ENCODE data around the gene MAPK8IP3.

The MAPK8IP3 gene

DNA sequence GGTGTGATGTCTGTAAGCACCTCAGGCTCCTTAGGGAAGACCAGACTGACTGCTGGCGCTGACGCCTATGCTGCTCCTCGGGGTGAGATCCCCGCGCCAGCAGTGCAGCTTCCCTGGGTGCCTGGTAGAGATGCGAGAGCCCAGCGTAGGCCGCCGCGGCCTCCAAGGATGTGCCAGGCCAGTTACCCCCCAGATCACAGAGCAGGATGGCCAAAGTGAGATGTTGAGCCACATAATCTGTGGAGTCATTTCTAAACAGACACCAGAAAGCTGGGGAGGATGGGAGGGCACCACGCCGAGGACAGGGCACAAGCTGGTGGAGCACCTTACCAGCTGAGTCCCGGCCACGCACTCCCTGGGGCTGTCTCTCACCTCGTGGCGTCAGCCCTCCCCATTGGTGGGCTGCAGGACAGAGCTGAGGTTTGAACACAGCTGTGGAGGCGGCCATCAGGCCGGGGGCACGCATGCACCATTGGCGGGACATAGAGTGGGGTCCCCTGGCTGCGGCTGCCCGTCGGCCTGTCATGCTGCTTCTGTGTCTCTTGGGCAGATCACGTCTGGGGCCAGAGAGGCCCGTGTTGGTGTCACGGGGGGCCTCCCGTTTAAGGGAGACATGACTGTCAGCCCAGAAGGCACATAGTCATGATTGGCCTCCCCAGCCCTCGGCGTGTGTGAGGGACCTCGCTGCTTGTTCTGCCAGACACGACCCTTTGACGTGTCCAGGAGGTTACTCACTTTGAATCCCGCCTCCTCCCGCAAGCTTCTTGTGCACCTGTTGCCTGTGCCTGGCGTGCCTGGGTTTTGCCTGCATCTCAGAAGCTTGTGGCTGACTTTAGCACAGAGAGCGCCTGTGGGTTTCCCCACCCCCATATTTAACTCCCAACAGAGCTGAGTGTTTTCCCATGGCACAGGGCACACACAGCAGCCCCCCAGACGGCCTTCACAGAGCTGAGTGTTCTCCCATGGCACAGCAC is 21.9 kb downstream of the MAPK8IP3 start:
- H3K4me1 ChIP-seq (ENCODE audit: control insufficient read depth, insufficient read depth, low read depth, low read length), result peaks cover 7% of the 10 kb centered on the region

DNA sequence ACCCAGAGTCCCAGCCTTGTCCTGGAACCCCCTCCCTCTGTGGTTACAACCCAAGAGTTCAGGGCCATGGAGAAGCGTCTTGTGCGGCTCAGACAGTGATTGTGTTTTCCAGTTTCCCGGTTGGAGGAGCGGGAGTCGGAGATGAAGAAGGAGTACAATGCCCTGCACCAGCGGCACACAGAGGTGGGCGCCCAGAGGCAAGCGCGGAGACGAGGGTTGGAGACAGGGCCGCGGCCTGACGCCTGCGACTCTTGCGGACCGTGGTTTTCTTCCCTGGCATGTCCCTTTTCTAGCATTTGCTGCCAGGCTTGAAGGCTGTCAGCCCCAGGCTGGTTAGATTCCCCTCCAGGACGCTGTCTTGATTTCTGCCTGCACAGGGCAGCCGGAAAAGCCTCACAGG is 23.0 kb downstream of the MAPK8IP3 start:
- Histone ChIP-seq H3K79me1 (replicated peaks; ENCODE audit: low read length, poor library complexity, severe bottlenecking) (peaks cover 58% of the 10 kb centered on the region), H3K27ac (ENCODE audit: low read length, poor library complexity, severe bottlenecking) (no peak overlapping the region), H2AFZ (ENCODE audit: low read depth, low read length) (no peak overlapping the region), H3K9ac (ENCODE audit: low read length) (no peak overlapping the region), H3K18ac (ENCODE audit: low read depth in 1 of 2, low read length in 2 of 2) (no peak overlapping the region), H4K8ac (ENCODE audit: low read length) (no peak overlapping the region), H3K23ac (ENCODE audit: low read length in 2 of 2) (no peak overlapping the region), H3K4ac (ENCODE audit: low read depth in 1 of 2, low read length in 2 of 2) (no peak overlapping the region), H3K14ac (ENCODE audit: low read length in 2 of 2) (no peak overlapping the region), H2BK15ac (ENCODE audit: low read depth, poor library complexity, severe bottlenecking) (no peak overlapping the region), H3K36me3 (ENCODE audit: control insufficient read depth in 1 of 2, insufficient read depth in 2 of 2, low read depth in 1 of 2, low read length in 2 of 2) (peaks cover 70 to 83% of the 10 kb centered on the region in 2 experiments), H2BK5ac (ENCODE audit: low read depth, low read length, poor library complexity, severe bottlenecking) (no peak overlapping the region), H3K27me3 (ENCODE audit: control insufficient read depth in 1 of 2, insufficient read depth in 1 of 2, low read length in 2 of 2) (no peaks in the 10 kb centered on the region), H3K9me3 (ENCODE audit: control insufficient read depth, low read length) (no peaks in the 10 kb centered on the region), H4K91ac (ENCODE audit: low read length) (no peak overlapping the region), H2BK120ac (ENCODE audit: low read depth, low read length) (no peak overlapping the region), H3K4me1 (ENCODE audit: control insufficient read depth, insufficient read depth, low read depth, low read length) (peaks cover 3% of the 10 kb centered on the region), H2BK12ac (ENCODE audit: low read length in 2 of 2) (no peak overlapping the region), H2AK5ac (ENCODE audit: low read length, severe bottlenecking) (no peak overlapping the region), H3K4me2 (ENCODE audit: low read length, poor library complexity, severe bottlenecking) (no peak overlapping the region), H3K4me3 (ENCODE audit: insufficient read depth in 1 of 2, low read depth in 1 of 2, low read length in 2 of 2) (no peak overlapping the region)
- DNase-seq, result no peak
- 96% methylated on average over 18 of the region's 18 CpGs for WGBS

More for the DNA sequence above, 21.9 kb downstream of the MAPK8IP3 start:
- Histone ChIP-seq H3K9ac (ENCODE audit: low read length) (no peak overlapping the region), H3K23ac (ENCODE audit: low read length in 2 of 2) (no peak overlapping the region), H4K8ac (ENCODE audit: low read length) (no peak overlapping the region), H3K18ac (ENCODE audit: low read depth in 1 of 2, low read length in 2 of 2) (no peak overlapping the region), H3K36me3 (ENCODE audit: control insufficient read depth in 1 of 2, insufficient read depth in 2 of 2, low read depth in 1 of 2, low read length in 2 of 2) (peaks cover 59 to 72% of the 10 kb centered on the region in 2 experiments), H3K4me2 (ENCODE audit: low read length, poor library complexity, severe bottlenecking) (no peak overlapping the region), H2BK5ac (ENCODE audit: low read depth, low read length, poor library complexity, severe bottlenecking) (no peak overlapping the region), H3K4ac (ENCODE audit: low read depth in 1 of 2, low read length in 2 of 2) (no peak overlapping the region), H2BK15ac (ENCODE audit: low read depth, poor library complexity, severe bottlenecking) (no peak overlapping the region), H3K14ac (ENCODE audit: low read length in 2 of 2) (no peak overlapping the region), H3K4me3 (ENCODE audit: insufficient read depth in 1 of 2, low read depth in 1 of 2, low read length in 2 of 2) (no peak overlapping the region), H2BK12ac (ENCODE audit: low read length in 2 of 2) (no peak overlapping the region), H3K27me3 (ENCODE audit: control insufficient read depth in 1 of 2, insufficient read depth in 1 of 2, low read length in 2 of 2) (no peaks in the 10 kb centered on the region), H2AFZ (ENCODE audit: low read depth, low read length) (no peak overlapping the region), H3K9me3 (ENCODE audit: control insufficient read depth, low read length) (no peaks in the 10 kb centered on the region), H3K79me1 (replicated peaks; ENCODE audit: low read length, poor library complexity, severe bottlenecking) (peaks cover 51% of the 10 kb centered on the region), H2AK5ac (ENCODE audit: low read length, severe bottlenecking) (no peak overlapping the region), H3K27ac (ENCODE audit: low read length, poor library complexity, severe bottlenecking) (no peak overlapping the region), H2BK120ac (ENCODE audit: low read depth, low read length) (no peak overlapping the region), H4K91ac (ENCODE audit: low read length) (no peak overlapping the region)
- WGBS, result 97% methylated on average over 37 of the region's 37 CpGs
- DNase-seq, result no peak

DNA sequence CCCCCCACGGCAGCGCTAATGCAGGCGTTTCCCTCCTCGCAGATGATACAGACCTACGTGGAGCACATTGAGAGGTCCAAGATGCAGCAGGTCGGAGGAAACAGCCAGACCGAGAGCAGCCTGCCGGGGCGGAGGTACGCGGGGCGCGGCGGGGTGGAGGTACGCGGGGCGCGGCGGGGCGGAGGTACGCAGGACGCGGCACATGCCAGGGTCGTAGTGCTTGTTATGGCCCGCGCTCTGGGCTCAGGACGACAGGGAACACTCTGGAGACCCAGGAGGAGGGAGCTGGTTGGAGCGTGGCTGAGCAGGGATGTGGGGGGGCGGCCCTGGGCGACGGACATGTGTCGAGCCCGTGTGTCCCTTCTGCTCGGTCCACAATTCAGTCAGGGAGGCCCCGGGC is 23.4 kb downstream of the MAPK8IP3 start:
- Histone ChIP-seq H2BK15ac (ENCODE audit: low read depth, poor library complexity, severe bottlenecking) (no peak overlapping the region), H3K14ac (ENCODE audit: low read length in 2 of 2) (no peak overlapping the region), H3K36me3 (ENCODE audit: control insufficient read depth in 1 of 2, insufficient read depth in 2 of 2, low read depth in 1 of 2, low read length in 2 of 2) (peaks cover 74 to 83% of the 10 kb centered on the region in 2 experiments), H4K91ac (ENCODE audit: low read length) (no peak overlapping the region), H2AFZ (ENCODE audit: low read depth, low read length) (no peak overlapping the region), H3K4me2 (ENCODE audit: low read length, poor library complexity, severe bottlenecking) (no peak overlapping the region), H2BK120ac (ENCODE audit: low read depth, low read length) (no peak overlapping the region), H3K23ac (ENCODE audit: low read length in 2 of 2) (no peak overlapping the region), H3K9me3 (ENCODE audit: control insufficient read depth, low read length) (no peaks in the 10 kb centered on the region), H3K27ac (ENCODE audit: low read length, poor library complexity, severe bottlenecking) (no peak overlapping the region), H2BK12ac (ENCODE audit: low read length in 2 of 2) (no peak overlapping the region), H3K18ac (ENCODE audit: low read depth in 1 of 2, low read length in 2 of 2) (no peak overlapping the region), H3K79me1 (replicated peaks; ENCODE audit: low read length, poor library complexity, severe bottlenecking) (peaks cover 58% of the 10 kb centered on the region), H2AK5ac (ENCODE audit: low read length, severe bottlenecking) (no peak overlapping the region), H3K4ac (ENCODE audit: low read depth in 1 of 2, low read length in 2 of 2) (no peak overlapping the region), H3K9ac (ENCODE audit: low read length) (no peak overlapping the region), H2BK5ac (ENCODE audit: low read depth, low read length, poor library complexity, severe bottlenecking) (no peak overlapping the region), H3K4me3 (ENCODE audit: insufficient read depth in 1 of 2, low read depth in 1 of 2, low read length in 2 of 2) (no peak overlapping the region), H3K4me1 (ENCODE audit: control insufficient read depth, insufficient read depth, low read depth, low read length) (peaks cover 1% of the 10 kb centered on the region), H4K8ac (ENCODE audit: low read length) (no peak overlapping the region), H3K27me3 (ENCODE audit: control insufficient read depth in 1 of 2, insufficient read depth in 1 of 2, low read length in 2 of 2) (no peaks in the 10 kb centered on the region)
- no peak for DNase-seq
- WGBS, result 96% methylated on average over 35 of the region's 35 CpGs

DNA sequence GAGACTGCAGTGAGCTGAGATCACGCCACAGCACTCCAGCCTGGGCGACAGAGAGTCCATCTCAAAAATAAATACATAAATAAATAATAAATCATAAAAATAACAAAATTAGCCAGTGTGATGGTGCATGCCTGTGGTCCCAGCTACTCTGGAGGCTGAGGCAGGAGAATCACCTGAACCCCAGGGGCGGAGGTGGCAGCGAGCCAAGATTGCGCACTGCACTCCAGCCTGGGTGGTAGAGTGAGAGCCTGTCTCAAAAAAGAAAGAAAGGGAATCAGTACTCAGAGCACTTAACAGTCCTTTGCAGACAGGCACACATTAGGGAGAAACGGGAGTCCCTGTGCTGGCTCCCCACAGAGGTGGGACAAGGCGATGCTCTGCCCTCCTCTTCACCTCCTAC is 25.1 kb downstream of the MAPK8IP3 start:
- no peak overlapping the region for H2AFZ ChIP-seq (ENCODE audit: low read depth, low read length)
- no peak overlapping the region for H4K91ac ChIP-seq (ENCODE audit: low read length)
- H2BK120ac ChIP-seq (ENCODE audit: low read depth, low read length), result no peak overlapping the region
- H3K27ac ChIP-seq (ENCODE audit: low read length, poor library complexity, severe bottlenecking), result no peak overlapping the region
- peaks cover 79 to 90% of the 10 kb centered on the region in 2 experiments for H3K36me3 ChIP-seq (ENCODE audit: control insufficient read depth in 1 of 2, insufficient read depth in 2 of 2, low read depth in 1 of 2, low read length in 2 of 2)
- H3K4me1 ChIP-seq (ENCODE audit: control insufficient read depth, insufficient read depth, low read depth, low read length), result peaks cover 1% of the 10 kb centered on the region
- no peak overlapping the region for H3K4me2 ChIP-seq (ENCODE audit: low read length, poor library complexity, severe bottlenecking)
- no peak overlapping the region for H3K9ac ChIP-seq (ENCODE audit: low read length)
- H3K14ac ChIP-seq (ENCODE audit: low read length in 2 of 2), result no peak overlapping the region
- H3K9me3 ChIP-seq (ENCODE audit: control insufficient read depth, low read length), result no peaks in the 10 kb centered on the region
- no peak overlapping the region for H2BK5ac ChIP-seq (ENCODE audit: low read depth, low read length, poor library complexity, severe bottlenecking)
- no peak overlapping the region for H3K18ac ChIP-seq (ENCODE audit: low read depth in 1 of 2, low read length in 2 of 2)
- WGBS, result over 99% methylated on average over 5 of the region's 7 CpGs
- no peak overlapping the region for H4K8ac ChIP-seq (ENCODE audit: low read length)
- H3K27me3 ChIP-seq (ENCODE audit: control insufficient read depth in 1 of 2, insufficient read depth in 1 of 2, low read length in 2 of 2), result no peaks in the 10 kb centered on the region
- H3K4ac ChIP-seq (ENCODE audit: low read depth in 1 of 2, low read length in 2 of 2), result no peak overlapping the region
- DNase-seq, result no peak
- H3K79me1 ChIP-seq (replicated peaks; ENCODE audit: low read length, poor library complexity, severe bottlenecking), result peaks cover 58% of the 10 kb centered on the region
- H2AK5ac ChIP-seq (ENCODE audit: low read length, severe bottlenecking), result no peak overlapping the region
- H3K23ac ChIP-seq (ENCODE audit: low read length in 2 of 2), result no peak overlapping the region
- no peak overlapping the region for H2BK12ac ChIP-seq (ENCODE audit: low read length in 2 of 2)
- H2BK15ac ChIP-seq (ENCODE audit: low read depth, poor library complexity, severe bottlenecking), result no peak overlapping the region
- no peak overlapping the region for H3K4me3 ChIP-seq (ENCODE audit: insufficient read depth in 1 of 2, low read depth in 1 of 2, low read length in 2 of 2)

Measured in mesenchymal stem cell (in vitro differentiated cells and primary cell).